OCI-LY7 (cell line): Measurements from ENCODE around the gene SCN1A.

Source experiments
- EZH2phosphoT487 ChIP-seq: fragments of 200-600 bp; sonication (generic); IDR thresholded peaks from 2 replicates; pipeline ENCODE4 v1.6.1; 2018; ENCODE audit warnings: low read depth, borderline replicate concordance, mild to moderate bottlenecking, mixed run types, antibody characterized with exemption, low read length, moderate library complexity, mixed read lengths
- TF ChIP-seq, protein P1 (sequence below): fragments of 200-600 bp; sonication (generic); conservative IDR thresholded peaks from 2 replicates; pipeline ENCODE4 v1.5.1; 2014; ENCODE audit warnings: mild to moderate bottlenecking, antibody characterized with exemption, low read length, moderate library complexity, mixed read lengths

DNA sequence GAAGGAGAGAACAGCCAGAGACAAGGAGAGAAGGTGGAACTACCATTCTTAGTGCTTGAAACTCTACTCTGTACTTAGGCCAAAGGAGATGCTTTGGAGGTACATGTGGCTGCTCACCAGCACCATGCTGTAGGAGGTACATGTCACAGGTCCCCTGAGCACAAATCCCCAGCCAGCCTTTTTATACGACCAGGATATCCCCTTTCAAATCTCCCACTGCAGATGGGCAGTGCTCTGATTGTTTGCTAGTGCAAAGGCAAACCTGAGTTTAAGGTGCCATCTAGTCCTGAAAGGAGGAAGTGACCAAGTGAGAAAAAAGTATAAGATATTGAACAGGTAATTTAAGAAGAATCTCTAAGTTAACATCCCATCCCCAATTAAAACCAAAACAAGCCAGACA, 157.2 kb downstream of the SCN1A start:
- TF ChIP-seq, protein P1, sequence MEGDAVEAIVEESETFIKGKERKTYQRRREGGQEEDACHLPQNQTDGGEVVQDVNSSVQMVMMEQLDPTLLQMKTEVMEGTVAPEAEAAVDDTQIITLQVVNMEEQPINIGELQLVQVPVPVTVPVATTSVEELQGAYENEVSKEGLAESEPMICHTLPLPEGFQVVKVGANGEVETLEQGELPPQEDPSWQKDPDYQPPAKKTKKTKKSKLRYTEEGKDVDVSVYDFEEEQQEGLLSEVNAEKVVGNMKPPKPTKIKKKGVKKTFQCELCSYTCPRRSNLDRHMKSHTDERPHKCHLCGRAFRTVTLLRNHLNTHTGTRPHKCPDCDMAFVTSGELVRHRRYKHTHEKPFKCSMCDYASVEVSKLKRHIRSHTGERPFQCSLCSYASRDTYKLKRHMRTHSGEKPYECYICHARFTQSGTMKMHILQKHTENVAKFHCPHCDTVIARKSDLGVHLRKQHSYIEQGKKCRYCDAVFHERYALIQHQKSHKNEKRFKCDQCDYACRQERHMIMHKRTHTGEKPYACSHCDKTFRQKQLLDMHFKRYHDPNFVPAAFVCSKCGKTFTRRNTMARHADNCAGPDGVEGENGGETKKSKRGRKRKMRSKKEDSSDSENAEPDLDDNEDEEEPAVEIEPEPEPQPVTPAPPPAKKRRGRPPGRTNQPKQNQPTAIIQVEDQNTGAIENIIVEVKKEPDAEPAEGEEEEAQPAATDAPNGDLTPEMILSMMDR, result peak; percentile 34; the same call in 1 of the 2 replicates
- no peak for TF ChIP-seq EZH2phosphoT487
